ENCODE measurements around the gene PRKCA.

Gene PRKCA

DNA sequence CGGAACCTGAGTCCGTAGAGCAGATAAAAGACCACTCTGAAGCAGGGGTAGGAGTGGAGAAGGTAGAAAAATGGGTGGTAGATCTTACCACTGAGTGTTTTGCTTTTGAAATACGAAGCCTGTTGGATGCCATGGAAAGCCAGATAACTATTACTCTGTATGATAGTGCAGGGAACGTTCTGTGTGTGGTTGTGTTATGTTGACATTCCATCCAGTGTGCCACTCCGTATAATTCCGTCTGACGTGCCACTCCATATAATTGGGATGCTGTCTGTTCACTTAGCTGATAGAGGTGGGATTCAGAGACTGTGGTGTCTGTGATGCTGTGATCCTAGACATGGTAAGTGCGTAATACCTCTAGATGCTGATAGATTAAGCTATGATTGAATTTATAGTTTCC is 269.3 kb downstream of the PRKCA start:
- no peak for DNase-seq (ENCODE audit: low spot score)

- no peak for DNase-seq (ENCODE audit: low spot score)
Measured at GRCh38 chr17:66573078-66573477, 270.7 kb downstream of the PRKCA start.

DNA sequence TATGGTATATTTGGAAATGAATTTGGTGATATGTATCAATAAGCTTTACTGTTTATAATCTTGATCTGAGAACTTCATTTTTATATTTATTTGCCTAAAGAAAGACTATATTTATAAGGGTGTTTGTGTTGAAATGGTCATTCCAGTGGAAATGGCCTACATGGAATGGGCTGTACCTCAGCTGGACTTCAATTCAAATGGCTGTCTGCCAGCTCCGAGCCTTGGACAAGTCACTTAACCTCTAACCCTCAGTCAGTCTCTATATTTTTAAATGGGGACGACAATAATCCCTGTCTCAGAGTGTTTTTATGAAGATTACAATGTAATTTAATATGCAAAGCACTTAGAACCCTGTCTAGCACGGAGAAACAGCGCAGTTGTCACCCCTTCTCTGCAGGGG is 271.7 kb downstream of the PRKCA start:
- no peak for DNase-seq (ENCODE audit: low spot score)

- DNase-seq (ENCODE audit: low spot score), result peak; percentile 45
Measured at GRCh38 chr17:66576473-66576872, 274.1 kb downstream of the PRKCA start.

DNA sequence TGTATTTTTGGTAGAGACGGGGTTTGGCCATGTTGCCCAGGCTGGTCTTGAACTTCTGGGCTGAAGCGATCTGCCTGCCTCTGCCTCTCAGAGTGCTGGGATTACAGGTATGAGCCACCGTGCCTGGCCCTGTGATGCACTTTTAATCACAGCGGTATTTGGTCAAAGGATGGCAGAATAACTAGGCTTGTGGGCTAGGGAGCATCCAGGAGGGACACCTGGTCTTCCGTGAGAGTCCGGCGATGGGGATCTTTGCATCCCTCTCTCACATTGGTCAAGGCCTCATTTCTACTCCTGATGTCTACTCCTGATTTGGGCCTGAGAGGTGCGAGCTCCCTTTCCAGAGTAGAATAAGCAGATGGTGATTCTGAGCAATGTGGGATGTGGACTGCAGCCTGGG is 274.6 kb downstream of the PRKCA start:
- DNase-seq (ENCODE audit: low spot score), result no peak

GRCh38 chr17:66578781-66579489 is 276.5 kb downstream of the PRKCA start:
- DNase-seq (ENCODE audit: low spot score), result peak; percentile 27

DNA sequence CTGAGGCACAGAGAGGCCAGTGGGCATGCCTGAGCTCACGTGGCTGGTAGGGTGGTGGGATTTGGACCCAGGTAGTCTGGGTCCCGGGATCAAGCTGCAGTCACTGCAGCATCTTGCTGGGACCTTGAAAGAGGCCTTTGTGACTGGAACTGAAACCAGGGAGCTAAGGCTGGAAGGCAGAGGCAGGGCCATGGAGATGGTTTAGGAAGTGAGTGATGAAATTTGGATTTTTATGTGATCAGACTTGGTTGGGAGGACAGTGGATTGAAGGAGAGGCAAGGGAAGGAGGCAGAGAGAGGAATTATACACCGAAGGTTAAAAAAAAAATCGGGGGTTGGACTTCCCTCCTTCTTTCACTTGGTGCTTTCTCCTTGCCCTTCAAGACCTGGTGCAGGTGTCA is 277.1 kb downstream of the PRKCA start:
- no peak for DNase-seq (ENCODE audit: low spot score)

GRCh38 chr17:66580184-66580955 is 278.0 kb downstream of the PRKCA start:
- DNase-seq (ENCODE audit: low spot score), result no peak

DNA sequence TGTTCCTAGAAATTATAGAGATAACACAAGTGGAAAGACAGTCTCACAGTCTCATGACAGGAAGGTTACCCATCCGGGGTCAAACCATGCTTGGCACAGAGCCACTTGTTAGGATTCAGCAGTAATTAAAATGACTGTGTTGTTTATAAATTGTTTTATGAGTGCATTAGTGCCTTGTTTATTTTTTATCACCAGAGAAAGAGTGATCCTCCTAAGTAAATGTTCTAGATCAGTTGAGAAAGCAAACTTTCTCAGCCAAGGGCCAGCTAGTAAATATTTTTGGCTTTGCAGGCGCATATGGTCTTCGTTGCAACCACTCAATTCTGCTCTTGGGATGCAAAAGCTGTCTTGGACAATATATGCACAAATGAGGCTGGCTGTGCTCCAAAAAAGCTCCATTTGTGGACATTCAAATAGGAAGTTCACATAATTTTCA is 278.6 kb downstream of the PRKCA start:
- no peak for DNase-seq (ENCODE audit: low spot score)

GRCh38 chr17:66582373-66583111 is 280.1 kb downstream of the PRKCA start:
- DNase-seq (ENCODE audit: low spot score), result no peak

DNA sequence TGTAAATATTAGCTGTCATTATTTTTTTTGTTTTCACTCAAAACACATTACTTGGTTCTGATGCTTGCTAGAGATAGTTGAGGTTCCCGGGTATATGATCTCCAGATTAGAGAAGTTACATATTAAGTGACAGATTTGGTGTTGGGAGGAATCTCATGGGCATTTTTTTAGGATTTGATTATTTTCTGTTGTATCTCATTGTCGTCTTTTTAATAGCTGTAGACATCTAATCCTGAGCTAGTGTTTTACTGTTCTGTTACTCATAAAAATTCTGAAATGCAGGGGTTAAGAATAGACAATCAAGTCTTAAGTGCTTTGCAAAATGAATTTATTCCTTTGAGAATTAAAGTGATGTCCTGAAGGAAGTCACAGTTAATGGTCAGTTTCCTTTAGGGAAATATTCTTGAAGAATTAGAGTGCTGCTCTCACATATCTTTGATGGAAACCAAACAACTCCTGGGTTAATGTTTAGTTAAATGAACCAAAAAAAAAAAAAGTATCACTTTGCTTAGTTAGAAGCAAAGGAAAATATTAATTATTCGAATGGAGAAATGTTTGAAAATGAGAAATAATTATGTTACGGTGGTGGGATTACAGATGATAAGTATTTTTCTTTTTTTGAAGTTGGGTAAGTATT is 280.8 kb downstream of the PRKCA start:
- DNase-seq (ENCODE audit: low spot score), result no peak

- no peak for DNase-seq (ENCODE audit: low spot score)
Measured at GRCh38 chr17:66584927-66585326, 282.5 kb downstream of the PRKCA start.

DNA sequence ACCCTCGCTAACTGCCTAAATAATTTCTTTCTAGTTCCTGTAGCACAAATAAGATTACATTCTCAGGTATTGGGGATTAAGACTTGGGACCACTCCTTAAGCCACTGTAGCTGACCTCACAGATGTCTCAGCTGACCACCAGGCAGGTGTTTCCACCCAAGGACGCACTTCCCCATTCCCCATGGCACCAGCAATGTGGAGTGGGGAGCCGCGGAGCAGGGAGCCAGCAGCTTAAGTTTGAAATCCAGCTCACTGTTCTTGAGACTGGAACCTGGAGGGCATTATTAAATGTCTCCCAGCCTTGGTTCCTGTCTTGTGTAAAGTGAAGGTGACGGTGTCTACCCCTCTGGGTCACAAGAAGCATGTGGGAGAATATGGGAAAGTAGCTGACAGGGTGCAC is 283.1 kb downstream of the PRKCA start:
- no peak for DNase-seq (ENCODE audit: low spot score)

GRCh38 chr17:66589892-66590291 is 287.5 kb downstream of the PRKCA start:
- DNase-seq (ENCODE audit: low spot score), result no peak

- no peak for DNase-seq (ENCODE audit: low spot score)
Measured at GRCh38 chr17:66593116-66593515, 290.7 kb downstream of the PRKCA start.

GRCh38 chr17:66595893-66596292 is 293.5 kb downstream of the PRKCA start:
- no peak for DNase-seq (ENCODE audit: low spot score)

DNA sequence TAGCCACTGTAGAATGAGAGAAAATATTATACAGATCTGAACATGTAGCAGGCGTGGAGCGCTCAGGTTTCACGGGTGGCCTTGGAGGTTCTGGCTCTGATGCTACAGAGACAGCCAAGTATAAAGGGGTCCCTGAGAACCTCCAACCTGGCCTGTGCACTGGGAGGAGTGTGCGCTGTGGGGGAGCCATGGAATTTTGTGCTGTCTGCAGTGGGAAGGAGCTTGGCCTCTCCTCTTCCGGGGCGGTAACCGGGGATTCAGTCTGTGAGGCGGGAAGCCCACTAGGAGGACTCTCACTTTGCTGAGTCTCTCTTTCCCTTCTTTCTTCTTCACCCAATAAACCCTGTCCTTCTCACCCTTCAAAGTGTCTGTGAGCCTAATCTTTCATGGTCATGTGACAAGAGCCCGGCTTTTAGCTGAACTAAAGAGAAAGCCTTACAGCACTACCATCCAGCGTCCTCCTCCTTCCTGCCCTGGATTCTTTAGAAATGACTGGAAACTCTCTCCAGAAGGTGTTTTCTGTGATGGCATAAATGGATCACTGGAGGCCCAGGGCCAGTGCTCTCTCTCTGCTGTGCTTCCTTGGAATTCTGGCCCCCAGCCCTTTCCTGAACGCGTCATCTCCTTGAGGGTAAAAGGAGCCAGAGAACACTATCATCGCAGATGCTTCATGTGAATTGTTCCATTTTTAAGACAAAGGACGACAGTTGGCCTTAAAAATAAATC is 300.4 kb downstream of the PRKCA start:
- no peak for DNase-seq (ENCODE audit: low spot score)

- no peak for DNase-seq (ENCODE audit: low spot score)
Measured at GRCh38 chr17:66604376-66604775, 302.0 kb downstream of the PRKCA start.

GRCh38 chr17:66605541-66605940 is 303.1 kb downstream of the PRKCA start:
- no peak for DNase-seq (ENCODE audit: low spot score)

GRCh38 chr17:66610361-66611133 is 308.1 kb downstream of the PRKCA start:
- no peak for DNase-seq (ENCODE audit: low spot score)

GRCh38 chr17:66611397-66611796 is 309.0 kb downstream of the PRKCA start:
- no peak for DNase-seq (ENCODE audit: low spot score)
